ENCODE results near the gene RAB1B.
"Not testable (repeated sequence)": the region's sequence is repeated elsewhere in the genome, so short reads cannot be mapped to it uniquely, and the experiment has no call there.

The RAB1B gene

DNA sequence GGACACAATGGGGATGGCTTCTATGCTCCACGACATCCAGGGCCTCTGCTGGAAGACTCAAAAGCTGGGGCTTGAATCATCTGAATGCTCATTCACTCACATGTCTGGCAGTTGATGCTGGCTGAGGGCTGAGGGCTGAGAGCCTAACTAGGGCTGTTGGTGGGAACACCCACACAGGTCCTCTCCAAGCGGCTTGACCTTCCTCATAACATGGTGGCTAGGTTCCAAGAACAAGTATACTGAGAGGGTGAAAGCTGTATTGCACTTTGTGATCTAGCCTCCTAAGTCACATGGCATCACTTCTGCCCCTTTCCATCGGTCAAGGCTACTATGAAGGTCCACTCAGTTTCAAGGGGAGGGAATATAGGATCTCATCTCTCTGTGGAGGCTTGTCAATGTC lies 30.7 kb downstream of the RAB1B start:
- DNase-seq (ENCODE audit: low read depth in 2 of 2), result no peak

DNA sequence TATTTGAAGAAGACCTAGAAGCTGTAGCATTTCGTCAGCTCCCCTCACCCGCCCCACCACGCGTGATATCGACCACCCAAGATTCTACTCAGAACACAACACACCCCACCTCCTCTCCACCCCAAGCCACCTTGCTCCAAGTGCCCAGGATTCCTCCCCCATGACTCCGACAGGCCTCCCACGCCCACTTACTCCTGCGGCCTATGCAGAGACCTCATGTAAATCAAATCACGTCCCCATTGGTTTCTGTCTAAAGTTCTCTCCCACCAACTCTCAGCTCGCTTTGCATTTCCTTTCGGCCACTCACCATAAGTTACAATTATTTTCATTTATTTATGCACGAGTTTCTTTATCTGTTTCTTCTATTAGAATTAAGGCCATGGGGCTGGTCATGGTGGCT lies 34.2 kb downstream of the RAB1B start:
- DNase-seq (ENCODE audit: low read depth in 2 of 2), result no peak

DNA sequence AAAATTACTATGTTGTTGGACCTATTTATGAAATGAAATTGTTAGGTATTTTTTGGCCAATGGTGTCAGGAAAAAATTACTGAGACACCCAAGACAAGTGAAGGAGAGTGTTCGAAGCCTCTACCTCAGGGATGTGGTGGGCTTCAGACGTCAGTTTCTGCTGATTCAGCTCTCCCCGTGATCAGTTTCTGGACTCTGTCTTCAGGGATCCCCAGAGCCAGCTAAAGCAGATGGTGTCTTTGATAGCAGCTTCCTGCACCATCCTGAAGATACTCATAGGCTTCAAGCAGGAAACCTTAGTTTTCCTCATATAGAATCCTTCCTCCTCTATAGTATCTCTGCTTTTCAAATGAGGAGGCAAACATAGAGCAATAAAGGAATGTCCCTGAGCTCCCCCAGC lies 41.0 kb downstream of the RAB1B start:
- DNase-seq (ENCODE audit: low read depth in 2 of 2), result no peak

DNA sequence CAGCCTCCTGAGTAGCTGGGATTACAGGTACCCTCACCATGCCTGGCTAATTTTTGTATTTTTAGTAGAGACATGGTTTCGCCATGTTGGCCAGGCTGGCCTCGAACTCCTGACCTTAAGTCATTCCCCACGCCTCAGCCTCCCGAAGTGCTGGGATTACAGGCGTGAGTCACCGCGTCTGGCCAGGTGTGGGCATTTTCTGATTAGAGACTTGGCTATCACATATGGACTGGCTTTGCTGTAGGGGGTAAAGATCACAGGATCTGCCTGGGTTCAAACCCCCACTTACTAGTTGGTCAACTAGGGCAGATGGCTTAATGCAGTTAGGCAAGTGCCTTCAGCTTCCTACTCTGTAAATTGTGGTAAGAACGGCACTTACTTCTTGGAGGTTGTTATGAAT lies 41.9 kb downstream of the RAB1B start:
- DNase-seq (ENCODE audit: low read depth in 2 of 2), result no peak

DNA sequence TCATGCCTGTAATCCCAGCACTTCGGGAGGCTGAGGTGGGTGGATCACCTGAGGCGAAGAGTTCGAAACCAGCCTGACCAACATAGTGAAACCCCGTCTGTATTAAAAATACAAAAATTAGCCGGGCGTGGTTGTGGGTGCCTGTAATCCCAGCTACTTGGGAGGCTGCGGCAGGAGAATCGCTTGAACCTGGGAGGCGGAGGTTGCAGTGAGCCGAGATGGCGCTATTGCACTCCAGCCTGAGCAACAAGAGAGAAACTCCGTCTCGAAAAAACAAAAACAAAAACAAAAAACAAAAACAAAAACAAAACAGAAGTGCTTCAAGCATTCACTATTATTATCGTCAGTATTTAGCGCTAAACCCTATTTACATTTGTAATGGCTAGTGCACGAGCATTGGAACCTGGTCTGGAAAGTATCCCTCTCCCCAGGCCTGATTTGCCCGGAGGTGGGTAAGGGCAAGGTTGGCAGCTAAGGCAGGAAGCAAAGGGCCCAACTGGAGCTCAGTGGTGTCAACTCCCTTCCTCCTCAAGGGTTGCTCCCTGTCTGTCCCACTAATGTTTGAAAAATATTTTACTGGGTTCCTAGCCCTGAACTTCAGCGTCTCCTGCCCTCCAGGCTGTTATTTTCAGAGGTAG lies 42.5 kb downstream of the RAB1B start:
- not testable (repeated sequence) for DNase-seq (ENCODE audit: low read depth in 2 of 2)

DNA sequence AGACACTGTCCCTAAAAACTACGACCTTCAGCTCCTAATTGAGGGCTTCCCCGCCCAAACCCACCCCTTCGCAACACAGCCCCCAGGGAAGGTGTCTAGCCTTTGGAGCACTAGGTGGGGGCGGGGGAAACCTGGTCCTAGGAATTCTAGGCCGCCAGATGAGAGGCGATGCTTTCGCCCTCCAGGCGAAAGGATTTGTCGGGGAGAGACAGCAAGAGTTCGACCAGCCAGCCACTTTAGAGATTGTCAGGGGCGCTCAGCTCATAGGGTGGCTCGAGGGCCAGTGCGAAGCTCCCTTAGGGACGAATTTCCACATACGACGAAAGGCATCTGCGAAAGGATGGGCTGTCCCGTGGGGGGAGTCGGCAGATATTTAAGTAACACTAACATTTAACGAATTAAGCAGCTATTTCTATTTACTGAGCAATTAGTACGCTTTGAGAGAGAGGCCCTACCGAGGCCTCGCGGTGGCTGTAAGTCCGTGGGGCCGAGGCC lies 43.1 kb downstream of the RAB1B start:
- DNase-seq (ENCODE audit: low read depth in 2 of 2), result no peak

DNA sequence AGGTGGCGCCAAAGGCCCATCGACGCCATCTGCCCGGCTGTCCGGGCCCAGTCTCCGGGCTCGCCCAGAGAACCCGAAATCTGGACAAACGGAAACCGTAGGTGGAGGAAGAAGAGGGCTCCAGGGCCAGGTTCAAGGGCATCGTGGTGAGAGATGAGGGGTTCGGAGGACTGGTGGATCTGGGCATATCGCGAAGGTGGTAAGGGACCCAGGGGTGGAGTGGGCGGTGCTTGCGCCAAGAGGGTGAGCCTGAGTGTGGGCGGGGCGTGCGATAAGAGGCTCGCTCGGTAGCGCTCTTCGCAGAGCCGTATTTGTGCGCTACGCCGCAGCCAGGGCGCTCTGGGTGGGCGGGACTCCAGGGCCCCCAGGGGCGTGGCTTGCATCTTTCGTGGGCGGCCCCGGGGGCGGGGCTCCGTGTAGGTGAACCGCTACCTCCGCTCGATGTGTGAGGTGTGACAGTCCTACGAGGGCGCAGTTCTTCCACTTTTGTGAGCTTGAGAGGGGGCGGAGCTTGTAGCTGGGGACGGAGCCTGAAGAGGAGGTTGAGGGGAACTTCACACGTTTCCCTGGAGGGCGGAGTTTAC lies 43.6 kb downstream of the RAB1B start:
- peak; percentile 97 to 98 for DNase-seq (ENCODE audit: low read depth in 2 of 2)

DNA sequence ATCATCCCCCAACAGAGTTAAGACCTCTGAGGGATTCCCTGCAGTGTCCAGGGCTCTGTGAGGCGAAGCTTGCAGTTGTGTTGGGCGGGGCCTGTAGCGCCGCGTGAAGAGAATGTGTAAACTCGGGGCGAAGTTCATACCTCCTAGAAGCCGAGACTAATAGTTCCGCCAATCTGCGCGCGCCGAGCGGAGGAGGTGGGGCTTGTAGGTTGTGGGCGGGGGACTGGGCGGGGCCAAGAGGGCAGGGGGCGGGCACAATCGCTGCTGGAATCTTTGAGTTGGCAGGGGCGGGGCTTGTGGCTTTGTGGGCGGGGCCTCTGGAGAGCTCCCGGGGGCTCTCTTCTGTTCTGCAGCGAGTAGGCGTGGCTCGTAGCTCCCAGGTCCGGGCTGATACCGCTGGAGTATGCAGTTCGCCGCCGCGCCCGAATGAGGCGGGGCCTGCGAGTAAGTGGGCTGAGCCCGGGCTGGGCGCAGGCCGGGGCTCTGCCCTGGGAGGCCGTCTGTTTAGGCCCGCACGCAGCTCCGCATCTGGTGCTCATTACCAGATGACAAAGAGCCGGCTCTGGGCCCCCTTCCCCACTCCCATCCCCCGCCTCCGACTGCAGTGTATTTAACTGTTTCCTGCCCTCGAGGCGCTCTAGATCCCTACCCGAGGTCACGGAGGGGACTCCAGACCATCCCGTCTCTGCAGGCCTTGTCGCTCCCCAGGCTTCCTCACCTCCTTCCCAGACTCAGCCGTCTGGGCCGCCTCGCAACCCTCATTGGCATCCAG lies 44.3 kb downstream of the RAB1B start:
- DNase-seq (ENCODE audit: low read depth in 2 of 2), result peak; percentile 93 to 96

DNA sequence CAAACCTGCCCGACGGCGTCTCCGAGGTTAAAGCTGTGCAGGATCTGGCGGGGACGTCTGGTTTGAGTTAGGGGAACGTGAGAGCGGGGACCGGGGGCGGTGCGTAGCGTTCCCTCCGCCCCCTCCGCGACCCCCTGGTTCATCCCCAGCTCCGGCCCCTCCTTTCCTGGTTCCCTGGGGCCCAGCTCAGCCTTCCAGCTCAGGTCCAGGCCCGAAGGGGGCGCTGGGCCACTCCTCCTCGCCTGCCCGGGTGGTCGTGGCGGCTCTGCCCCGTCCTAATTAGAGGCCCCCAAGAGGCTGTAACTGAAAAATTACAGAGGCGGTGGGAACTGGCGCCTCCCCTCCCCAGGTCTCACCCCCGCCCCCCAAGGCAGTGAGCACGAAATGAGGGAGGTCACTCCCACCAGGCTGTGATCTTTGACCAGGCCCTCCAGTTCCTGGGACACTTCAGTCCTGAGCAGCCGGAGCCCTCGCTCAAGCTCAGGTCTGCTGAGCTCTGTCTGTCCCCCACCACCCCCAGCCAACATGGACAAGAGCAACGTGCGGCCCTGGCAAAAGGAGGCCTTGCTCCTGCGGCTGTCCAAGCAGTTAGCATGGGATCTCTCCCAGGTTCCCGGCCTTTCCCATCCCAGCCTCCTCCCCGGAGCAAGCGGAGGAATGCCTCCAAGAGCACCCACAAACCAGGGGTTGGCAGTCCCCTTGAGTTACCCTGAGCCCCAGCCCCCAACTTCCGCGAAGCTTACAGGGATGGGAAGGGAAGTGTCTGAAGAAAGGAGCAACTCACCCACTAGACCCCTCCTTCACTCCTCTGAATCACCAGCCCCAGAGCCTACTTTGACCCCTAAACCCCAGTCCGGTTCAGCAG lies 45.1 kb downstream of the RAB1B start:
- no peak for DNase-seq (ENCODE audit: low read depth in 2 of 2)

DNA sequence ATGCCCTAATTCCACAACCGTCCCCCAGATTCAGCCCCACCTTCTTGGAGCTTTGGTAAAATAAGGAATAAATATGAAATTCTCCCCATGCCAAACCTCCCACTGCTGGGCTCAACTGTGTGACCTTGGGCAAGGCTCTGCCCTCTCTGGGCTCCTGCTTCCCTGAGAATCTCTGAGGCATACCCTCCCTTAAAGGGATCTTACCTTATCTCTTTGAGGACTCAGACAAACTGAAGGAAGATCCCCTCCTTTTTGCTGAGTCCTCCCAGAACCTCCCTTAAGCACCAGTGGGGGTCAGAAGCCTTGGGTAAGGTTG lies 45.7 kb downstream of the RAB1B start:
- DNase-seq (ENCODE audit: low read depth in 2 of 2), result no peak

DNA sequence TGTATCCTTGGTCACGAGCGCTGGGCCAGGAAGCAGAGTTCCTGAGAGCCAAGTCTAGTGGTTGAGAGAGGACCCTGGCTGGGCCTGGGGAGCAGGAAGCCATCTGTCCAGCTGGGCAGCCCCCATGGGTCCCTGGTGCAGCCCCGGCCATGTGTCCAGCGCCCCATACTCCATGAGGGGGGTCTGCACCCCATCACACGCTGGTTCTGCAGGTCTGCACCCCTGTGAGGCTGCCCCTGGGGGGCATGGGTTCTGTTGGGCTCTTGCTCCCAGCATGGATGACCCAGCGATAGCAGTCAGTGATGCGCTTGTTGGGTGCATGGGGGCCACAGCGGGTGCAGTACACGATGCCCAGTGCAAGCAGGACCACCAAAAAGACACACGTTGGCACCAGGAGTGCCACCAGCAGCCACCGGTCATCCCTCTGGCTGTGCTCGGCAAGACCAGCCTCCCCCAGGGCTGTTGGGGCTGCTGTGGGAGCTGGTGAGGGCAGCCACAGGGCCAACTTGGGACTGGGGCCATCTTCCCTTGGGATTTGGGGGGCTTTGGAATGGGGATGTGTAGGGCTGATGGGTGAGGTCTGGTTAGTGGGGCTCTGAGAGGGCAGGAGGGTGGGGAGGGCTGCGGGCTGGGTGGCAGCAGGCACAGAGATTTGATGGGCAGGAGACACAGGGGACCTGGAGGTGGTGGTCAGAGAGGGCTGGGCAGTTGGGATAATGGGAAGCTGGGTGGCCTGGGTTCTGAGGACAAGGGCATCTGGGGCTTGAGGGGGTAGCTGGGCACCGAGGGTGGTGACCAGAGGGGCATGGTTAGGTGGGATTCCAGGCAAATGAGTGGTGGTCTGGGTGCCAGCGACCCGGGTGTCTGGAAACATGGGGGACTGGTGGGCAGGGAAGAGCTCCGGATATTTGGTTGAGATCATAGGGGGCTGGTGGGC lies 46.4 kb downstream of the RAB1B start:
- no peak for DNase-seq (ENCODE audit: low read depth in 2 of 2)

DNA sequence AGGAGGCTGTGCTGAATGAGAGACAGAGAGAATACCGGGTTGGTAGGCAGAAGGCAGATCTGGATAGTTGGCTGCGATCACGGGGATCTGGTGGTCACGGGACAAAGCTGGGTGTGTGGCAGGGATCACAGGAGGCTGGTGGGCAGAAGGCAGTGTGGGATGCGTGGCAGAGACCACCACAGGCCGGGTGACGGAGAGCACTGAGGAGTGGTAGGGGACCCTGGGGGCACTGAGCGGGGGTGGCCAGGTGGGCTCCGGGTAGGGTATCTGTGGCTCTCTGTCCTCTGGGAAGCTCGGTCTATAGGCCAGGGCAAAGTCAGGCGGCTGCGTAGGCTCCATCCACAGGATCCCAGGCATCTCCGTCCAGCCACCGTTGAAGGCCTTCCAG lies 47.1 kb downstream of the RAB1B start:
- no peak for DNase-seq (ENCODE audit: low read depth in 2 of 2)

DNA sequence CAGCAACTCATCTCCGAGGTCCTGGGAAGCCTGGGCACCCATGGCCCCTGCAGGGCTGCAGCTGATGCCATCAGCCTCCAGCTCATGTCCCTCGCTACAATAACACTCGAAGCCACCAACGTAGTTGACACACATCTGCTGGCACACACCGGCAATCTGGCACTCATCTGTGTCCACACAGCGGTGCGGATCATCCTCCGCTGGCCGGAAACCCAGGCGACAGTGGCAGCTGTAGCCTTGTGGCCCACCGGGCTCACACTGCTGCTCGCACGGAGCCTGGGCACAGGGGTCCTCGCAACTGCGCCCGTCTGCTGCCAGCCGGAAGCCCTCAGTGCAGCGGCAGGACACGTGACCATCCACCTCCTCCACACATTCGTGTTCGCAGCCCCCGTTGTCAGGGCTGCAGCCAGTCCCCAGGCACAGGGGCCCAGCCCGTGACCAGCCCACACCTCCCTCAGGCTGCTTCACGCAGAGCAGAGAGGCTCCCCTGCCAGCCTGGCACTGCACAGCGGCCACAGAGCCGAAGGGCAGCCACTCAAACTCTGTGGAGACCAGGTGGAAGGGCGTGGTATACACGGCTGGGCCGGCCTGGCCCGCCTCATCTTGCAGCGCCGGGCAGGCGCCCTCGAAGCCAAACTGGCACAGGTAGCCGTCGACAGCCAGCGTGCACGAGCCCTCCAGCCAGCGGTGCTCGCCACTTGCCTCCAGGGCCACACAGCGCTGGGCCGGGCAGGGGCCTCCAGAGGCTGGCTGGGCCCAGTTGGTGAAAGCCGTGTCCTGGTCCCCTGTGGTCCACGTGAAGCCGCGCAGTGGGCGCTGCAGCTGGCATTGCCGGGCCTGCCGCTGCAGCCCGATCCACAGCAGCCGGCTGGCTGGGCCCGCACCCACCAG lies 47.7 kb downstream of the RAB1B start:
- DNase-seq (ENCODE audit: low read depth in 2 of 2), result no peak

DNA sequence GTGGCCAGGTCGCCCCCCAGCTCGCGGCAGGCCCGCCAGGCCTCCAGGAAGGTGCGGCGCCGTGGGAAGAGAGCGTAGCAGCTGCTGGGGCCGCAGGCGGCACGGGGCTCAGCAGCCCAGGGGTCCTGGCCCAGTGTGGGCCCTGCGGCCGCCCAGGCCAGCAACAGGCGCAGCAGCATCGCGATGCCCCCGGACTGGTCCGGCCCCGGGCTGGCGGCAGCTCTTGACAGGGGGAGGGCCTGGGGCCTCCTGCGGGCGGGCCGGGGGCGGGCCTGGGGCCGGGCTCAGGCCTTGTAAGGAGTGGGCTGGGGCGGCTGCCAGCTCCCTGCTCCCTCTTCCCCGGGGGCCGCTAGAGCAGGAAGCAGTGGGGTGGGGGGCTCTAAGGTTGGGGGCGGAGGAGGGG lies 48.4 kb downstream of the RAB1B start, which contains the start of gene CD248:
Gene CD248, minus strand, starts transcription at position 196 of the 403 bp plus-strand sequence. Its CDS starts 17 bp downstream, at position 179.
- no peak for DNase-seq (ENCODE audit: low read depth in 2 of 2)

DNA sequence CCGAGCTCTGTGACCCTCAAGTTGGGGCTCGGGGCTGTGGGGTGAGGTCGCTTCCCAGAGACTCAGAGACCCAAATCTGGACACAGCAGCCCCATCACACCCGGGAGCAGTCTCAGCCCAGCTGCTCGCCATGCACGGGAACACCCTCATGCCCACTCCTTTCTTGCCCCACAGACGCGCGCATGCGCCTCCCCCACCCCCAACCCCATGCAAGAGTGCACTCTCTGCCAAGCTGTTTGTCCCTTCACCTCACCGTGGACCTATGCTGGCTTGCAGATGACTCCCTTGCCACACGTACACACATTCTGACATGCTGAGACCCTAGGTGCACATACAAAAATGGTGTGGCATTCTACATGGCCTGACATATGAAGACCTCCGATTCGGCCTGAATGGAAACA lies 48.9 kb downstream of the RAB1B start:
- DNase-seq (ENCODE audit: low read depth in 2 of 2), result peak in 1 of 2 donors; percentile 39

DNA sequence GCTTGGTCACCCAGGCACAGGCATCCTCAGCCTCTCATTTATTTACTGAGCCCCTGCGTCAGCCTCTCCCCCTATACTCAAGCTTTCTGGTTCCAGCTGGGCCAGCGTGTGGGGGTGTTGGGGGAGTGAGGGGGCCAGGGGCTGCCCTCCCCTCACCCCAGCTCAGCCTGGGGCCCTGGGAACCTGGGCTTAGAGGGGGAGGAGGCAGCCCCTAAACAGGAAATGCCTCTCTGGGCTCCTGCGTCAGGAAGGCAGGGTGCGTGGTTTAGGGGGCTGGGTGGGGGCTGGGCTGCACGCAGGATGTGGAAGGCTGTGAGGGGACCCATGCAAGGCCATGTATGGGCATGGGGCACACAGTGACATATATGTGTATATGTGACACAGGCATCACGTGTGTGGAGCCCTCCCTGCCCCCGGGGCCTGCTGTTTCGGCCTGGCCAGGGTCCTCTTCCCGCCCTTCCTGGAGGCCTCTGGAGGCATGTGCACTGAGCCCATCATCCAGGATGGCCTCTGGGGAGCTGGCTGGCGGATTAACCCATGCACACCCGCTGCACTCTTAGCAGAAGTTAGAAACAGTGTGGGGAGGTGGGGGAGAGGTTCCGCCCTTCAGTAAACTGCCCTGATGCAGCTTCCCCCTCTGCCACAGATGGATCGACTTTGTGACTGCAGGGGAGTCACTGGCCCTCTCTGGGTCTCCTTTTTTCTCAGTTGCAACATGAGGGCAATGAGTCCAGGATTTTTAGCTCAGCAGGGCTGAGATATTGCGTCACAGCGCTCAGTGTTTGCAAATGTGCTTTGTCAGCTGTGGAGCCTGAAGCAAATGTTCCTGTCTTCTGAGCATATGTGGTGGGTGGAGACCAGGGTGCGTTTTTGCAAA lies 49.5 kb downstream of the RAB1B start:
- peak; percentile 41 to 51 for DNase-seq (ENCODE audit: low read depth in 2 of 2)

DNA sequence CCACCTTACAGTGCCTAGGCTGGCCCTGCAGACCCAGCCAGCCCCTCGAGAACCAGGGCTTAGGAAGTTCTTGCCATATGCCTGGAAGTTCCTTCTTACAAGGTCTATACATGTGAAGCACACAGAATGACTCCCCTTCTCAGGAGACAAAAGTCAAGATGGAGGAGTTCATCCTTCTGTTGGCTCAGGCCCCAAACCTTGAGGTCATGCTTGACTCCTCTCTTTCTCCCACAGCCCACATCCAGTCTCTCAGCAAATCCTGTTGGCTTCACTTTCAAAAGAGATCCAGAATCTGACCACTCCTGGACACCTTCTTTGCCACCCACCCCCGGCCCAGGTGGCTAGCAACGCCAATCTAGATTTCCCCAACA lies 50.1 kb downstream of the RAB1B start:
- DNase-seq (ENCODE audit: low read depth in 2 of 2), result no peak

DNA sequence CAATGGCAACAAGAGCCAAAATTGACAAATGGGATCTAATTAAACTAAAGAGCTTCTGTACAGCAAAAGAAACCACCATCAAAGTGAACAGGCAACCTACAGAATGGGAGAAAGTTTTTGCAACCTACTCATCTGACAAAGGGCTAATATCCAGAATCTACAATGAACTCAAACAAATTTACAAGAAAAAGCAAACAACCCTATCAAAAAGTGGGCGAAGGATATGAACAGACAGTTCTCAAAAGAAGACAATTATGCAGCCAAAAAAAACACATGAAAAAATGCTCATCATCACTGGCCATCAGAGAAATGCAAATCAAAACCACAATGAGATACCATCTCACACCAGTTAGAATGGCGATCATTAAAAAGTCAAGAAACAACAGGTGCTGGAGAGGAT lies 51.9 kb downstream of the RAB1B start:
- not testable (repeated sequence) for DNase-seq (ENCODE audit: low read depth in 2 of 2)

DNA sequence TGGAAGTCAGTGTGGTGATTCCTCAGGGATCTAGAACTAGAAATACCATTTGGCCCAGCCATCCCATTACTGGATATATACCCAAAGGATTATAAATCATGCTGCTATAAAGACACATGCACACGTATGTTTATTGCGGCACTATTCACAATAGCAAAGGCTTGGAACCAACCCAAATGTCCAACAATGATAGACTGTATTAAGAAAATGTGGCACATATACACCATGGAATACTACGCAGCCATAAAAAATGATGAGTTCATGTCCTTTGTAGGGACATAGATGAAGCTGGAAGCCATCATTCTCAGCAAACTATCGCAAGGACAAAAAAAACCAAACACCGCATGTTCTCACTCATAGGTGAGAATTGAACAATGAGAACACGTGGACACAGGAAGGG lies 52.3 kb downstream of the RAB1B start:
- not testable (repeated sequence) for DNase-seq (ENCODE audit: low read depth in 2 of 2)

All from stimulated activated CD8-positive, alpha-beta memory T cell treated with anti-CD3 and anti-CD28 coated beads, Interleukin-7, amount 100 ng/mL, for 4 hours (primary cell).